Panc1 (cell line): ENCODE results near the gene SLC37A4. TPM values are rescaled to one million over a fixed set of nuclear protein-coding genes. Genes with fewer than 3 reads are reported as not detected.

Experiments used
- ATAC-seq: fragments of 200-7000 bp; cut with Tn5 transposase; 2 replicates; pipeline ENCODE4 v1.9.1; 2020; ENCODE audit warnings: mild to moderate bottlenecking, moderate library complexity
- BruUV-seq: library from RNA; stranded (reverse); fragments of 400-500 nt; replicated peaks from 2 replicates; lab custom pipeline; 2021; lab: Mats Ljungman, UMichigan
- CTCF ChIA-PET: fragments of 300-600 bp; sonication (Branson Sonifier 250); formaldehyde crosslinking; loops from one replicate; lab custom pipeline; 2022; ENCODE audit warnings: antibody characterized with exemption; lab: Charles Lee
- POLR2A ChIA-PET: fragments of 300-600 bp; sonication (Branson Sonifier 250); formaldehyde crosslinking; loops from one replicate; lab custom pipeline; 2022; ENCODE audit warnings: antibody characterized with exemption; lab: Charles Lee
- DNase-seq: peaks from one replicate; pipeline ENCODE4 v3.0.0-alpha.2; 2010; ENCODE audit warnings: low read depth, low spot score
- H3K27ac ChIP-seq: 2 replicates; pipeline ENCODE4 v1.5.1; 2011; ENCODE audit warnings: mild to moderate bottlenecking, low read length, inconsistent platforms
- H3K27me3 ChIP-seq: fragments of 200-500 bp; sonication (Bioruptor generic); 2 replicates; pipeline ENCODE4 v1.6.0; 2014; ENCODE audit warnings: low read length, inconsistent platforms; ENCODE audit not compliant: control insufficient read depth, insufficient read depth
- H3K36me3 ChIP-seq: fragments of 200-500 bp; sonication (Bioruptor generic); 2 replicates; pipeline ENCODE4 v1.5.1; 2014; ENCODE audit warnings: inconsistent platforms, mild to moderate bottlenecking, low read length, moderate library complexity; ENCODE audit not compliant: control insufficient read depth, insufficient read depth
- H3K4me1 ChIP-seq: 2 replicates; pipeline ENCODE4 v1.5.1; 2011; ENCODE audit warnings: inconsistent platforms, mild to moderate bottlenecking, low read length, moderate library complexity; ENCODE audit not compliant: control insufficient read depth, insufficient read depth
- H3K4me3 ChIP-seq, 2 experiments: 2 replicates each; pipeline ENCODE4 v1.5.1; 2011 to 2012; ENCODE audit warnings: low read depth in 2 of 2, low read length in 2 of 2, mild to moderate bottlenecking in 2 of 2, inconsistent platforms in 1 of 2, moderate library complexity in 1 of 2
- H3K9me3 ChIP-seq: fragments of 200-500 bp; sonication (Bioruptor generic); 2 replicates; pipeline ENCODE4 v1.5.1; 2014; ENCODE audit warnings: low read depth, mild to moderate bottlenecking, inconsistent platforms, low read length, moderate library complexity; ENCODE audit not compliant: control insufficient read depth, insufficient read depth
- POLR2AphosphoS5 ChIP-seq: IDR thresholded peaks from 2 replicates; pipeline ENCODE4 v1.6.1; 2012; ENCODE audit warnings: mild to moderate bottlenecking, low read depth, low read length, moderate library complexity
- REST ChIP-seq, 2 experiments: IDR thresholded peaks; 2 replicates each; pipeline ENCODE4 v1.6.1; 2011 to 2012; ENCODE audit warnings: low read depth in 2 of 2, control low read depth in 1 of 2, low read length in 1 of 2, mild to moderate bottlenecking in 1 of 2, moderate library complexity in 1 of 2; ENCODE audit not compliant: insufficient read depth in 1 of 2
- SIN3A ChIP-seq: IDR thresholded peaks from 2 replicates; pipeline ENCODE4 v1.6.1; 2012; ENCODE audit warnings: low read depth, mild to moderate bottlenecking, low read length, moderate library complexity, borderline replicate concordance; ENCODE audit not compliant: insufficient read depth
- TCF7L2 ChIP-seq: IDR thresholded peaks from 2 replicates; pipeline ENCODE4 v1.6.1; 2011; ENCODE audit warnings: mild to moderate bottlenecking, low read depth, low read length, inconsistent platforms
- in situ Hi-C: cut with HindIII; loops from 2 replicates; pipeline ENCODE4 v1.10.0; 2016; ENCODE audit warnings: low sequenced_read_pairs, low pct_unique_long_range_greater_than_20kb
- intact Hi-C: fragments of 100-400 bp; cut with micrococcal nuclease; formaldehyde crosslinking; loops from one replicate; pipeline ENCODE4 v1.10.0; 2022; ENCODE audit not compliant: unreplicated experiment
- total RNA-seq: library from RNA; stranded (reverse); gene quantifications from one replicate; pipeline ENCODE4 v1.2.1, GENCODE V29; 2021; ENCODE audit not compliant: unreplicated experiment
- TF ChIP-seq, protein P1 (sequence below): fragments of 450-650 bp; IDR thresholded peaks from 2 replicates; pipeline ENCODE4 v1.5.1; 2017; ENCODE audit warnings: mild to moderate bottlenecking

The SLC37A4 gene
- total RNA-seq, 1 experiment from 2014 or later = 33.2 TPM

- Histone ChIP-seq H3K36me3 (no peaks in the 10 kb centered on the region; the same call in 1 of the 2 replicates), H3K4me1 (peaks cover 13% of the 10 kb centered on the region), H3K4me3 (peak overlapping the region; percentile 75 to 90), H3K27me3 (no peaks in the 10 kb centered on the region), H3K9me3 (no peaks in the 10 kb centered on the region), H3K27ac (peak overlapping the region; percentile 79)
- ChIA-PET POLR2A (no interaction called here), CTCF (interaction anchor here (0.7 kb wide), 1 partner anchor 11 kb away, joined by 4 read pairs; the partner anchor contains the start of gene TRAPPC4)
- in situ Hi-C loops = no loop called here
- ATAC-seq = no peak
- DNase-seq = no peak
- intact Hi-C loops = no loop called here
- TF ChIP-seq REST (IDR thresholded peaks at IDR 0.05; ENCODE audit: insufficient read depth in 1 of 2, low read depth in 2 of 2, low read length in 1 of 2) = no peak
- TF ChIP-seq, protein P1, sequence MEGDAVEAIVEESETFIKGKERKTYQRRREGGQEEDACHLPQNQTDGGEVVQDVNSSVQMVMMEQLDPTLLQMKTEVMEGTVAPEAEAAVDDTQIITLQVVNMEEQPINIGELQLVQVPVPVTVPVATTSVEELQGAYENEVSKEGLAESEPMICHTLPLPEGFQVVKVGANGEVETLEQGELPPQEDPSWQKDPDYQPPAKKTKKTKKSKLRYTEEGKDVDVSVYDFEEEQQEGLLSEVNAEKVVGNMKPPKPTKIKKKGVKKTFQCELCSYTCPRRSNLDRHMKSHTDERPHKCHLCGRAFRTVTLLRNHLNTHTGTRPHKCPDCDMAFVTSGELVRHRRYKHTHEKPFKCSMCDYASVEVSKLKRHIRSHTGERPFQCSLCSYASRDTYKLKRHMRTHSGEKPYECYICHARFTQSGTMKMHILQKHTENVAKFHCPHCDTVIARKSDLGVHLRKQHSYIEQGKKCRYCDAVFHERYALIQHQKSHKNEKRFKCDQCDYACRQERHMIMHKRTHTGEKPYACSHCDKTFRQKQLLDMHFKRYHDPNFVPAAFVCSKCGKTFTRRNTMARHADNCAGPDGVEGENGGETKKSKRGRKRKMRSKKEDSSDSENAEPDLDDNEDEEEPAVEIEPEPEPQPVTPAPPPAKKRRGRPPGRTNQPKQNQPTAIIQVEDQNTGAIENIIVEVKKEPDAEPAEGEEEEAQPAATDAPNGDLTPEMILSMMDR = no peak
- no peak for TF ChIP-seq POLR2AphosphoS5
- TF ChIP-seq SIN3A = no peak
- TF ChIP-seq TCF7L2 = no peak
- TSS peak; percentile 93 for BruUV-seq
Measured at GRCh38 chr11:119029340-119030028, 1.2 kb downstream of the SLC37A4 start.

GRCh38 chr11:119029069-119029339 is 1.7 kb downstream of the SLC37A4 start:
- ATAC-seq (no peak), DNase-seq (no peak)
- ChIA-PET CTCF (no interaction called here), POLR2A (no interaction called here)
- H3K27ac ChIP-seq = no peak overlapping the region
- BruUV-seq = no TSS peak
- intact Hi-C loops = no loop called here
- H3K4me3 ChIP-seq = no peak overlapping the region
- H3K36me3 ChIP-seq = peaks cover under 1% of the 10 kb centered on the region; the same call in 1 of the 2 replicates
- H3K4me1 ChIP-seq = peaks cover 15% of the 10 kb centered on the region
- H3K27me3 ChIP-seq = no peaks in the 10 kb centered on the region
- H3K9me3 ChIP-seq = no peaks in the 10 kb centered on the region
- in situ Hi-C loops = no loop called here
- TF ChIP-seq POLR2AphosphoS5 (no peak), REST (IDR thresholded peaks at IDR 0.05; ENCODE audit: insufficient read depth in 1 of 2, low read depth in 2 of 2, low read length in 1 of 2) (no peak), TCF7L2 (no peak), SIN3A (no peak)
- TF ChIP-seq, protein P1 = no peak
